GM12872 (cell line): Measurements from ENCODE around the gene CTDP1.

Source experiments
- CTCF ChIP-seq: IDR thresholded peaks from 3 replicates; pipeline ENCODE4 v1.5.1; 2011; ENCODE audit warnings: low read depth, mild to moderate bottlenecking, low read length, moderate library complexity; ENCODE audit not compliant: insufficient read depth

CTDP1 gene

GRCh38 chr18:79697976-79698375 is 18.4 kb downstream of the CTDP1 start:
- TF ChIP-seq CTCF: no peak

GRCh38 chr18:79698668-79699335 is 19.2 kb downstream of the CTDP1 start:
- no peak for TF ChIP-seq CTCF

- TF ChIP-seq CTCF: no peak
These were observed 20.1 kb downstream of the CTDP1 start for GRCh38 chr18:79699653-79700052.

- no peak for TF ChIP-seq CTCF
These were observed 23.3 kb downstream of the CTDP1 start for GRCh38 chr18:79702906-79703305.

- TF ChIP-seq CTCF: no peak
These were observed 25.0 kb downstream of the CTDP1 start for GRCh38 chr18:79704631-79705030.

- TF ChIP-seq CTCF: no peak
These were observed 25.7 kb downstream of the CTDP1 start for GRCh38 chr18:79705272-79705671.

- no peak for TF ChIP-seq CTCF
These were observed 26.4 kb downstream of the CTDP1 start for GRCh38 chr18:79706006-79706405.
